Esophagus muscularis mucosa (tissue), 4 donors: Measurements from ENCODE around the gene USP35. TPM values are rescaled to one million over a fixed set of nuclear protein-coding genes. Genes with fewer than 3 reads are reported as not detected.

ENCODE experiments used
- DNase-seq: peaks from one replicate; pipeline ENCODE4 v3.0.0-alpha.2; 2017; ENCODE audit errors: extremely low spot score
- H3K27ac ChIP-seq, 4 donors: fragments of 200-600 bp; sonication (generic); replicated peaks in 1 of 4; 1 replicate in 3 of 4; 2 replicates in 1 of 4; pipeline ENCODE4 v1.5.1; 2016 to 2019; ENCODE audit warnings: mild to moderate bottlenecking in 1 of 4
- H3K27me3 ChIP-seq, 4 donors: fragments of 200-600 bp; sonication (generic); one replicate each; pipeline versions ENCODE4 v1.5.1 to v1.6.0; 2016 to 2019
- H3K36me3 ChIP-seq, 4 donors: fragments of 200-600 bp; sonication (generic); one replicate each; pipeline ENCODE4 v1.5.1; 2016 to 2019
- H3K4me1 ChIP-seq, 4 donors: fragments of 200-600 bp; sonication (generic); one replicate each; pipeline ENCODE4 v1.5.1; 2016 to 2019
- H3K4me3 ChIP-seq, 4 donors: fragments of 200-600 bp; sonication (generic); 1 replicate in 2 of 4; 2 replicates in 2 of 4; pipeline ENCODE4 v1.5.1; 2016 to 2019; ENCODE audit warnings: mild to moderate bottlenecking in 4 of 4, moderate library complexity in 1 of 4
- H3K9me3 ChIP-seq, 4 donors: fragments of 200-600 bp; sonication (generic); 1 replicate in 3 of 4; 2 replicates in 1 of 4; pipeline ENCODE4 v1.5.1; 2016 to 2019
- CTCF ChIP-seq, 3 experiments: fragments of 200-600 bp in 2 of 3; fragments of 450-650 bp in 1 of 3; sonication (generic) in 2 of 3; IDR thresholded peaks; one replicate each; pipeline ENCODE4 v1.5.1; 2017 to 2019; ENCODE audit warnings: antibody characterized with exemption in 3 of 3, mild to moderate bottlenecking in 2 of 3, moderate library complexity in 1 of 3
- EP300 ChIP-seq: sonication (generic); formaldehyde crosslinking; IDR thresholded peaks from one replicate; pipeline ENCODE4 v1.6.1; 2017; ENCODE audit warnings: antibody characterized with exemption
- POLR2A ChIP-seq: fragments of 450-650 bp; IDR thresholded peaks from one replicate; pipeline ENCODE4 v1.6.1; 2017; ENCODE audit warnings: antibody characterized with exemption, moderate library complexity, mild to moderate bottlenecking, low read depth
- POLR2AphosphoS5 ChIP-seq, 2 donors: sonication (generic); formaldehyde crosslinking; IDR thresholded peaks; one replicate each; pipeline ENCODE4 v1.6.1; 2017; ENCODE audit warnings: antibody characterized with exemption in 2 of 2
- WGBS: methylation state at CpG from one replicate; pipeline ENCODE4 v1.1.5; 2018; 5-methylcytosine and 5-hydroxymethylcytosine counted together
- intact Hi-C: fragments of 100-400 bp; cut with DNase I; formaldehyde crosslinking; loops from one replicate; pipeline ENCODE4 v1.15.1; 2023
- total RNA-seq, 4 donors: library from RNA; depleted of rRNA; stranded (reverse); fragments of >200 nt; gene quantifications; one replicate each; pipeline versions ENCODE4 v1.1.0 to v1.2.1, GENCODE V29; 2016

The USP35 gene
- total RNA-seq, 4 donors from 2014 or later, result 5.8 to 15.4 (median 11.3) TPM

- intact Hi-C loops, result no loop called here
- no peaks in the 10 kb centered on the region for H3K27me3 ChIP-seq
- no peaks in the 10 kb centered on the region for H3K36me3 ChIP-seq
- no peak overlapping the region for H3K4me3 ChIP-seq
- TF ChIP-seq CTCF (IDR thresholded peaks at IDR 0.05), result no peak
- TF ChIP-seq POLR2A, result no peak
- TF ChIP-seq POLR2AphosphoS5 (IDR thresholded peaks at IDR 0.05), result no peak
- TF ChIP-seq EP300, result no peak
- peaks cover 12 to 27% (median 21%) of the 10 kb centered on the region in 4 donors for H3K4me1 ChIP-seq
- H3K27ac ChIP-seq, result no peak overlapping the region
- WGBS, result 97% methylated on average over 4 of the region's 4 CpGs
- H3K9me3 ChIP-seq, result no peaks in the 10 kb centered on the region
- no peak for DNase-seq
Measured at GRCh38 chr11:78261828-78262227, 73.1 kb downstream of the USP35 start.

- H3K27ac ChIP-seq, result no peak overlapping the region
- TF ChIP-seq EP300 (no peak), CTCF (IDR thresholded peaks at IDR 0.05) (no peak), POLR2A (no peak), POLR2AphosphoS5 (IDR thresholded peaks at IDR 0.05) (no peak)
- H3K4me1 ChIP-seq, result peaks cover 9 to 27% (median 22%) of the 10 kb centered on the region in 4 donors
- H3K27me3 ChIP-seq, result no peaks in the 10 kb centered on the region
- 96% methylated on average over 5 of the region's 5 CpGs for WGBS
- no peak overlapping the region for H3K4me3 ChIP-seq
- intact Hi-C loops, result no loop called here
- H3K36me3 ChIP-seq, result no peaks in the 10 kb centered on the region
- H3K9me3 ChIP-seq, result no peaks in the 10 kb centered on the region
- no peak for DNase-seq
Measured at GRCh38 chr11:78262238-78262637, 73.5 kb downstream of the USP35 start.

GRCh38 chr11:78262691-78263090 is 74.0 kb downstream of the USP35 start:
- Histone ChIP-seq H3K4me3 (no peak overlapping the region), H3K4me1 (peaks cover 9 to 23% (median 19%) of the 10 kb centered on the region in 4 donors), H3K36me3 (no peaks in the 10 kb centered on the region), H3K27me3 (no peaks in the 10 kb centered on the region), H3K9me3 (no peaks in the 10 kb centered on the region), H3K27ac (no peak overlapping the region)
- DNase-seq, result no peak
- no peak for TF ChIP-seq EP300
- no peak for TF ChIP-seq POLR2AphosphoS5 (IDR thresholded peaks at IDR 0.05)
- no peak for TF ChIP-seq CTCF (IDR thresholded peaks at IDR 0.05)
- TF ChIP-seq POLR2A, result no peak
- intact Hi-C loops, result no loop called here

Other genes with a start within 250 kb of the USP35 start
- 10 to 100 TPM; 13.3 to 34.1 (median 15.2) TPM for gene INTS4, start 194.3 kb upstream of the USP35 start, total RNA-seq
- 1 to 10 TPM in 3 of 4 donors, under 1 TPM in 1; 0.83 to 2.6 (median 1.3) TPM for gene KCTD14, start 165.6 kb upstream of the USP35 start, total RNA-seq
- gene THRSP, start 125.1 kb upstream of the USP35 start, total RNA-seq, result not detected
- 100 to 1,000 TPM in 2 of 4 donors, 10 to 100 TPM in 2; 65.1 to 116 (median 91.1) TPM for gene NDUFC2, start 109.1 kb upstream of the USP35 start, total RNA-seq
- gene ALG8, start 49.3 kb upstream of the USP35 start, total RNA-seq, result 10 to 100 TPM; 11.2 to 21.6 (median 15.7) TPM
- gene KCTD21, start 293 bp upstream of the USP35 start, total RNA-seq, result 10 to 100 TPM in 2 of 4 donors, 1 to 10 TPM in 2; 6.6 to 21.0 (median 12.1) TPM
- gene GAB2, start 228.9 kb downstream of the USP35 start, total RNA-seq, result 10 to 100 TPM; 18.0 to 42.4 (median 26.0) TPM